ENCODE measurements around the gene MDFIC.

MDFIC gene

DNA sequence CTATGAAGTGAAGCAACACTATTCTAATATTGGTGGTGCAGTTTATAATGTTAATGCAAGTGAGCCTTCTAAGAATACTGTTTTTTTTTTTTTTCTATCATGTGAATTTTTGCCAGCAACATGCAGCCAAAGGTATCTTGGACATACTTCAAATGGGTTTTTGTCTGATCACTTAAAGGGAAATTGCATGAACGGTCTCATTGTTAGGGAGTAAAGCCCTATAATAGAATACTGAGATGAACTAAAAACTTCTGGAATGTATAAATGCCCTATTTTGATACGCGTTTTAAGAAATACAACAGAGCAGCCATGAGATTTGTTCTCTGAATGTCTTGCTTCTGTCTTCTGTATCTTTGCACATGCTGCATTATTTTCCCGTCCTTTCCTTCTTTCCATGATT lies 10.5 kb upstream of the MDFIC start:
- DNase-seq (ENCODE audit: low spot score): no peak
- TF ChIP-seq, protein P1, sequence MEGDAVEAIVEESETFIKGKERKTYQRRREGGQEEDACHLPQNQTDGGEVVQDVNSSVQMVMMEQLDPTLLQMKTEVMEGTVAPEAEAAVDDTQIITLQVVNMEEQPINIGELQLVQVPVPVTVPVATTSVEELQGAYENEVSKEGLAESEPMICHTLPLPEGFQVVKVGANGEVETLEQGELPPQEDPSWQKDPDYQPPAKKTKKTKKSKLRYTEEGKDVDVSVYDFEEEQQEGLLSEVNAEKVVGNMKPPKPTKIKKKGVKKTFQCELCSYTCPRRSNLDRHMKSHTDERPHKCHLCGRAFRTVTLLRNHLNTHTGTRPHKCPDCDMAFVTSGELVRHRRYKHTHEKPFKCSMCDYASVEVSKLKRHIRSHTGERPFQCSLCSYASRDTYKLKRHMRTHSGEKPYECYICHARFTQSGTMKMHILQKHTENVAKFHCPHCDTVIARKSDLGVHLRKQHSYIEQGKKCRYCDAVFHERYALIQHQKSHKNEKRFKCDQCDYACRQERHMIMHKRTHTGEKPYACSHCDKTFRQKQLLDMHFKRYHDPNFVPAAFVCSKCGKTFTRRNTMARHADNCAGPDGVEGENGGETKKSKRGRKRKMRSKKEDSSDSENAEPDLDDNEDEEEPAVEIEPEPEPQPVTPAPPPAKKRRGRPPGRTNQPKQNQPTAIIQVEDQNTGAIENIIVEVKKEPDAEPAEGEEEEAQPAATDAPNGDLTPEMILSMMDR (IDR thresholded peaks at IDR 0.05; ENCODE audit: extremely low read depth, insufficient read depth, missing control alignments): no peak
- in situ Hi-C loops (cut with MboI; ENCODE audit: low pct_unique_long_range_greater_than_20kb, low sequenced_read_pairs, unreplicated experiment): no loop called here

DNA sequence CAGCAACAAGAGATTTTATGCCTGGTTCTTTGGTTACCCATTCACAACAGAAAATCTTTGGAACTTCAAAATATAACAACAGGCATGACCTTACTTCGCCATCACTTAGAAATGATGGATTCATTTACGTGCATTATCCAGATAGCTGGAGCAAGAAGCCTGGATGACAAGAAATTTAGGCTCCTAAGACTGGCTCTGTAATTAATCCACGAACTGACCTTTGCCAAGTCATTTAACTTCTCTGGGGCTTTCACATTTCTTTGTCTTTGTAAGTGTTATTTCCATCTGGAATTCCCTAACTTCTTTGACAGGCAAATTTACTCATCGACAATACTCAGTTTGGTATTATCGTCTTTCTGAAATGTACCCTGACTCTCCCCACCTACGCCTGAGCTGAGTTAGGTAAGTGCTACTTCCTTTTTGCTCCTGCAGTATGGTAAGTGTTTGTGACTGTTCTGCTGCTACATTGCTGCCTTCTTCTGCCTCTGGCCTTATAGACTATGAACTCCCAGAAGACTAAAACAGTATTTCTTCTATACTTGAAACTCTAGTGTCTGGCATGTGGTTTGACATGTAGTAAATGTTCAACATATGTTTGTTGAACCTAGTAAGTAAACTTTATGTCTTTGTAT lies 5.5 kb upstream of the MDFIC start:
- in situ Hi-C loops (cut with MboI; ENCODE audit: low pct_unique_long_range_greater_than_20kb, low sequenced_read_pairs, unreplicated experiment): no loop called here
- DNase-seq (ENCODE audit: low spot score): peak; percentile 56
- TF ChIP-seq, protein P1 (IDR thresholded peaks at IDR 0.05; ENCODE audit: extremely low read depth, insufficient read depth, missing control alignments): no peak

DNA sequence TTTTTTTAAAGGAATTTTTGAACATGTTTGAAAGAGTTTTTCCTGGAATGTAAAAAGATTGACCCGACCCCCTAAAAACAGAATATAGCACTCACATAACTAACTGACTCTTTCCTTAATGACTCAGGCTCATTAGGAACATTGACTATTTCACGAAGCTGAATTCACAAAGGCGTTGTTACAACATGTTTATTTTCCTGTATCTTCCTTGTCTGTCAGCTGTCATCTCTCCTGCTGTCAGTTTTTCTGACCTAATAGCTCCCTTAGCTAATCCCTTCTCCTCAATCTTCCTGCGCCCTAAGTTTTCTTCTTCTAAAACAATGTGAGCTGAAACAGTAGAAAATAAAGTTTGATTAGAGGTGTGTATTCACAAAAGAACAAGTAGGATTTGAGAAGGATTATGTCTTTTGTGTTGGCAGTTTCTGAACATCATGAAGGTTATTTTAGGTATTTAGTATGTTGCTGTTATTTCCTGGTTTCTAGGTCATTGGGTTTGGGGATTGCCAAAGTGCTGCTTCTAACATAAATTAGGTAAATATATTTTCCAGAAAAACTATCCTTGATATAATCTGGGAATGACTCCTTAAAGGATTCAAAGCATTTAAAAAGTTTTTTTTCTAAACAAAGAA lies 4.6 kb upstream of the MDFIC start:
- DNase-seq (ENCODE audit: low spot score): no peak
- TF ChIP-seq, protein P1 (IDR thresholded peaks at IDR 0.05; ENCODE audit: extremely low read depth, insufficient read depth, missing control alignments): no peak
- in situ Hi-C loops (cut with MboI; ENCODE audit: low pct_unique_long_range_greater_than_20kb, low sequenced_read_pairs, unreplicated experiment): no loop called here

DNA sequence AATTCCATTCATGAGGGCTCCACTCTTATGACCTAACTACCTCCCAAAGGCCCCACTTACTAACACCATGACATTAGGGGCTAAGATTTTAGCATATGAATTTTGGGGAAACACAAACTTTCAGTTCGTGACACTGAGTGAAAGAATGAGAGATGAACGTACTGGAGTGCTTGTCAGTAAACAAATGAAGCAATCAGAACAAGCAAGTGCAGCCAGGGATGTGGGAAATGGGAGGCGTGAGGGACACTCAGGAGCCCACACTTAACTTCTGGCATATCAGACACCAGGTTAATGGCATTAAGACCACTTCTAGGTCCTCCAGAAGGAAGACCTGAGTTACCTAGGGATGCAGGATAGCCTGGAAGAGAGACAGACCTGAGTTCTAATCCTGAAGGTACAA lies 2.3 kb upstream of the MDFIC start:
- TF ChIP-seq, protein P1 (IDR thresholded peaks at IDR 0.05; ENCODE audit: extremely low read depth, insufficient read depth, missing control alignments): no peak
- DNase-seq (ENCODE audit: low spot score): no peak
- in situ Hi-C loops (cut with MboI; ENCODE audit: low pct_unique_long_range_greater_than_20kb, low sequenced_read_pairs, unreplicated experiment): no loop called here

DNA sequence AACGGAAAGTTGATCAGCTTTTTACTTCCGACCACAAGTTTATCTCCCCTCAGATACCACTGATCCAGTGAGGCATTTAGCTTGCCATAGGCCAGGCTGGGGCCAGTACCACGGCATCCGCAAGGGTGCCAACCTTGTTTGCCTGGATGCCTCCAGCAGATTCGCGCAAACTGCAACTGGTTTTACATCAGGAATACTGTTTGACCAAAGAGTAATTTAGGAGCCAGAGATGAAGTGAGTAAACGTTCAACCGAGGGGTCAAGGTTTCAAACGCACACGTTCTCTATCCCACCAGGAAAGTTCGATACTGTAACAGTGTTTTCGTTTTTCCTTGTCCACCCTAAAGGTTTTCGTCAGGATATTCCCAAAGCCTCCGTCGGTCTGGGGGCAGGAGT lies 266 bp upstream of the MDFIC start:
- no peak for DNase-seq (ENCODE audit: low spot score)
- TF ChIP-seq, protein P1 (IDR thresholded peaks at IDR 0.05; ENCODE audit: extremely low read depth, insufficient read depth, missing control alignments): no peak
- in situ Hi-C loops (cut with MboI; ENCODE audit: low pct_unique_long_range_greater_than_20kb, low sequenced_read_pairs, unreplicated experiment): no loop called here

DNA sequence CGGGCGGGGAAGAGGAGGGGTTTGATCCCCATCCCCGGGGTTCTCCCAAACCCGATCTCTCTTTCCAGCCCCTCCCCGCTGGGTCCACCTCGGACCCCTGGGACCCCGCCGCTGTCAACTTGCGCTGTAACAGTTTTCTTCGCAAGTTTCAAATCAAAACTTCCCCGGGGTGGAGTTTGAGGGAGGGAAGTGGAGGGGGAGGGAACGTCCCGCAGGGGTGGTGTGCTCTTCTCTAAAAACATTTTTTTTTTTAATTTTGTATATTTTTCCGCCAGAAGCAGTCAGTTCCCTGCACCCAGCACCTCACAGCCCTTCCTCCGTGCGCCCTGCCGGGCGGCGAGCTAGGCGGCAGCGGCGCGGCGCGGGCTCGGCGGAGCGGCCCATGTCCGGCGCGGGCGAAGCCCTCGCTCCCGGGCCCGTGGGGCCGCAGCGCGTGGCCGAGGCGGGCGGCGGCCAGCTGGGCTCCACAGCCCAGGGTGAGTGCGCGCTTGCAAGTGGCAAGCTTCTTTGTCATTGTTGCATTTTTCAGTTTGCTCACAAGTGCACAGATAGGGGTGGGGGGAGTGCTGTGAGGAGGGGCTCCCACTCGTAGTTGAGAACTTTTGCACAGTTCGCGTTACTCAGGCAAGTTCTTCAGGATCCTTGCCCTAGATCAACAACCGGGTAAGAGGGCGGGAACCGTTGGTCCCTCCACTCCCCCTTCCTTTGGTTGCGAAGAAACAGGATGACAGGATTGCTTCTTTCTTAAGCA lies 933 bp downstream of the MDFIC start:
- in situ Hi-C loops (cut with MboI; ENCODE audit: low pct_unique_long_range_greater_than_20kb, low sequenced_read_pairs, unreplicated experiment): no loop called here
- TF ChIP-seq, protein P1 (IDR thresholded peaks at IDR 0.05; ENCODE audit: extremely low read depth, insufficient read depth, missing control alignments): no peak
- DNase-seq (ENCODE audit: low spot score): peak; percentile 68
